ENCODE measurements around the gene PRAF2.

PRAF2 gene

GRCh38 chrX:49101629-49101984 is 27.8 kb upstream of the PRAF2 start:
- H3K4me3 ChIP-seq (ENCODE audit: low read depth, low read length), result peak overlapping the region; percentile 70

GRCh38 chrX:49100704-49101628 is 27.2 kb upstream of the PRAF2 start:
- peak overlapping the region; percentile 70 for H3K4me3 ChIP-seq (ENCODE audit: low read depth, low read length)
- no peak for TF ChIP-seq CTCF (IDR thresholded peaks at IDR 0.05; ENCODE audit: borderline replicate concordance, insufficient read depth, low read depth, low read length)

More at GRCh38 chrX:49101629-49101984, 27.8 kb upstream of the PRAF2 start:
- TF ChIP-seq CTCF (IDR thresholded peaks at IDR 0.05; ENCODE audit: borderline replicate concordance, insufficient read depth, low read depth, low read length), result no peak

GRCh38 chrX:49096419-49096818 is 22.6 kb upstream of the PRAF2 start:
- no peak for TF ChIP-seq CTCF (IDR thresholded peaks at IDR 0.05; ENCODE audit: borderline replicate concordance, insufficient read depth, low read depth, low read length)
- H3K4me3 ChIP-seq (ENCODE audit: low read depth, low read length), result no peak overlapping the region

- no peak for TF ChIP-seq CTCF (IDR thresholded peaks at IDR 0.05; ENCODE audit: borderline replicate concordance, insufficient read depth, low read depth, low read length)
- H3K4me3 ChIP-seq (ENCODE audit: low read depth, low read length), result no peak overlapping the region
Measured at GRCh38 chrX:49089553-49089952, 15.8 kb upstream of the PRAF2 start.

GRCh38 chrX:49082271-49082871 is 8.6 kb upstream of the PRAF2 start:
- no peak overlapping the region for H3K4me3 ChIP-seq (ENCODE audit: low read depth, low read length)
- no peak for TF ChIP-seq CTCF (IDR thresholded peaks at IDR 0.05; ENCODE audit: borderline replicate concordance, insufficient read depth, low read depth, low read length)

- TF ChIP-seq CTCF (IDR thresholded peaks at IDR 0.05; ENCODE audit: borderline replicate concordance, insufficient read depth, low read depth, low read length), result no peak
- H3K4me3 ChIP-seq (ENCODE audit: low read depth, low read length), result peak within 1 kb of the TSS; percentile 64
Measured at GRCh38 chrX:49079489-49080428, 6.0 kb upstream of the PRAF2 start, which contains the start of gene WDR45. Gene WDR45 (minus strand): TSS chrX:49079887. CDS start chrX:49078095, 1,792 bp downstream.

Measured in GM12875 (cell line).